Measurements from ENCODE around the gene C1orf198. TPM values are rescaled to one million over a fixed set of nuclear protein-coding genes. Genes with fewer than 3 reads are reported as not detected.

C1orf198 gene
- total RNA-seq, 2 donors from 2014 or later, result 166 to 273 TPM

- H3K4me1 ChIP-seq (ENCODE audit: control insufficient read depth in 1 of 2, low read depth in 2 of 2), result peaks cover 12% of the 10 kb centered on the region in 2 donors
- H3K36me3 ChIP-seq, result no peaks in the 10 kb centered on the region
- DNase-seq (ENCODE audit: low spot score), result no peak
- H3K4me3 ChIP-seq, result no peak overlapping the region
- H3K27me3 ChIP-seq (replicated peaks; ENCODE audit: insufficient read depth), result no peaks in the 10 kb centered on the region
- TF ChIP-seq CTCF (IDR thresholded peaks at IDR 0.05), result no peak
- H3K27ac ChIP-seq, result peak overlapping the region in 1 of 2 donors; percentile 1
- no peak for ATAC-seq (ENCODE audit: insufficient number of reproducible peaks, low FRiP score, low read depth)
- no peaks in the 10 kb centered on the region for H3K9me3 ChIP-seq
These were observed 30.4 kb upstream of the C1orf198 start for GRCh38 chr1:230898748-230899147.

GRCh38 chr1:230898144-230898543 is 29.8 kb upstream of the C1orf198 start:
- no peak for TF ChIP-seq CTCF (IDR thresholded peaks at IDR 0.05)
- H3K27me3 ChIP-seq (replicated peaks; ENCODE audit: insufficient read depth), result no peaks in the 10 kb centered on the region
- H3K9me3 ChIP-seq, result no peaks in the 10 kb centered on the region
- ATAC-seq (ENCODE audit: insufficient number of reproducible peaks, low FRiP score, low read depth) (no peak), DNase-seq (ENCODE audit: low spot score) (no peak)
- peak overlapping the region; percentile 1 to 51 for H3K27ac ChIP-seq
- H3K4me3 ChIP-seq, result no peak overlapping the region
- no peaks in the 10 kb centered on the region for H3K36me3 ChIP-seq
- peaks cover 12% of the 10 kb centered on the region in 2 donors for H3K4me1 ChIP-seq (ENCODE audit: control insufficient read depth in 1 of 2, low read depth in 2 of 2)

- H3K36me3 ChIP-seq, result no peaks in the 10 kb centered on the region
- TF ChIP-seq CTCF (IDR thresholded peaks at IDR 0.05), result no peak
- H3K9me3 ChIP-seq, result no peaks in the 10 kb centered on the region
- DNase-seq (ENCODE audit: low spot score), result no peak
- H3K4me1 ChIP-seq (ENCODE audit: control insufficient read depth in 1 of 2, low read depth in 2 of 2), result peaks cover 12% of the 10 kb centered on the region in 2 donors
- peak overlapping the region; percentile 18 to 51 for H3K27ac ChIP-seq
- no peaks in the 10 kb centered on the region for H3K27me3 ChIP-seq (replicated peaks; ENCODE audit: insufficient read depth)
- no peak overlapping the region for H3K4me3 ChIP-seq
- no peak for ATAC-seq (ENCODE audit: insufficient number of reproducible peaks, low FRiP score, low read depth)
These were observed 28.5 kb upstream of the C1orf198 start for GRCh38 chr1:230896779-230897178.

- Histone ChIP-seq H3K4me1 (ENCODE audit: control insufficient read depth in 1 of 2, low read depth in 2 of 2) (peaks cover 5 to 12% of the 10 kb centered on the region in 2 donors), H3K36me3 (no peaks in the 10 kb centered on the region), H3K4me3 (no peak overlapping the region), H3K9me3 (no peaks in the 10 kb centered on the region), H3K27ac (no peak overlapping the region), H3K27me3 (replicated peaks; ENCODE audit: insufficient read depth) (no peaks in the 10 kb centered on the region)
- no peak for TF ChIP-seq CTCF (IDR thresholded peaks at IDR 0.05)
- DNase-seq (ENCODE audit: low spot score) (no peak), ATAC-seq (ENCODE audit: insufficient number of reproducible peaks, low FRiP score, low read depth) (no peak)
These were observed 27.1 kb upstream of the C1orf198 start for GRCh38 chr1:230895452-230895851.

- H3K9me3 ChIP-seq, result no peaks in the 10 kb centered on the region
- no peak overlapping the region for H3K4me3 ChIP-seq
- no peaks in the 10 kb centered on the region for H3K27me3 ChIP-seq (replicated peaks; ENCODE audit: insufficient read depth)
- peaks cover 0 to 12% of the 10 kb centered on the region in 2 donors for H3K4me1 ChIP-seq (ENCODE audit: control insufficient read depth in 1 of 2, low read depth in 2 of 2)
- no peak for ATAC-seq (ENCODE audit: insufficient number of reproducible peaks, low FRiP score, low read depth)
- no peak for DNase-seq (ENCODE audit: low spot score)
- TF ChIP-seq CTCF (IDR thresholded peaks at IDR 0.05), result no peak
- no peak overlapping the region for H3K27ac ChIP-seq
- no peaks in the 10 kb centered on the region for H3K36me3 ChIP-seq
These were observed 26.3 kb upstream of the C1orf198 start for GRCh38 chr1:230894664-230895063.

Measured in thoracic aorta (tissue), 2 donors.